Kidney capillary endothelial cell (primary cell): ENCODE measurements around the gene F5.
A peak's percentile ranks its signal among the peaks of the same experiment; 100 is the strongest.

Experiments
- DNase-seq: peaks from one replicate; pipeline ENCODE4 v3.0.0-alpha.2; 2018; ENCODE audit warnings: low spot score

The F5 gene

DNA sequence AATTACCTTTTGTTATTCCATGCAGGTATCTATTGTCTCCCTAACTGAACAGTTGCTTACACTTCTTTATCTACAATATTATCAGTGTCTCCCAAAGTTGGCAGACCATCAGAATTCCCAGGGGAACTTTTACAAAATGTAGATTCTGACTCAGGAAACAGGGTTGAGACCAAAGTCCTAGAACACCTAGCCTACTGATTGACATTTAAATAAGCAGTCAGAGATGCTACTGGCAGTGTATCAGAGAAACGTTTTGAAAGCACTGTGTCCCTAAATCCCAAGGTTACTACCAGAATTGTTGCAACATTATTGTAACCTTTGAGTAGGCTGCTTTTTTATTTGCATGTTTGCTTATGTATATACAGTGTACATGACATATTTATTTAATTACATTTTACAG, 1.8 kb upstream of the F5 start:
- DNase-seq, result no peak

DNA sequence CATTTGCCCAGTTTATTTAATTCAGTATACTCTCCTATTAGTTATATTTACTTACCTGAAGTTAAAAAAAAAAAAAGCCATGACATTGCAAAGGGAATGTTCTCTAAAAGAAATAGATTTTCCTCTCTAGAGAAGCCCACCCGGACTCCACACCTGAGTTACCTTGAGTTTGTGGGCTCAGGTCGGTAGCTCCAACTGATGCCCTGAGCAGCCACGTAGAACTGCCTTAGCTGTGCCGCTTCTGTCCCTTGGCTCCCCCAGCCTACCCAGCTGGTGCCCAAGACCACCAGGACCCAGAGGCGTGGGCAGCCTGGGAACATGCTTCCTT, 250 bp downstream of the F5 start:
- DNase-seq, result no peak

DNA sequence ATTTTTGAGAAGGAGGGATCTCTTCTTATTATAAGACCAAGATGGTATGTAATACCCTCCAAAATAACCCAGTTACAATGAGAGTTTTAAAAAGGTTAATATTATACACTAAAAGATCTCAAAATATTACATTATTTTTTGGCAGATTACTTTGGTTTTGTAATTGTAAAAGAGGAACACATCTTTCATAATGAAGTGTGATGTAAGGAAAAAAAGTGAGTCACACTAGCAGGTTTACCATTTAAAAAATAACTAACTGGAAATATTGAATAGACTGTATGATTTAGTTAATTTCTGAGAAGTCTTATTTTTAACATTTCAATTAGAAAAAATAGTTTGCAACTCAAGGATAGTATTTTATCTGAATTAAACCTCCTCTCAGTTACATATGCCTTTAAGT, 1.1 kb downstream of the F5 start:
- DNase-seq, result no peak

DNA sequence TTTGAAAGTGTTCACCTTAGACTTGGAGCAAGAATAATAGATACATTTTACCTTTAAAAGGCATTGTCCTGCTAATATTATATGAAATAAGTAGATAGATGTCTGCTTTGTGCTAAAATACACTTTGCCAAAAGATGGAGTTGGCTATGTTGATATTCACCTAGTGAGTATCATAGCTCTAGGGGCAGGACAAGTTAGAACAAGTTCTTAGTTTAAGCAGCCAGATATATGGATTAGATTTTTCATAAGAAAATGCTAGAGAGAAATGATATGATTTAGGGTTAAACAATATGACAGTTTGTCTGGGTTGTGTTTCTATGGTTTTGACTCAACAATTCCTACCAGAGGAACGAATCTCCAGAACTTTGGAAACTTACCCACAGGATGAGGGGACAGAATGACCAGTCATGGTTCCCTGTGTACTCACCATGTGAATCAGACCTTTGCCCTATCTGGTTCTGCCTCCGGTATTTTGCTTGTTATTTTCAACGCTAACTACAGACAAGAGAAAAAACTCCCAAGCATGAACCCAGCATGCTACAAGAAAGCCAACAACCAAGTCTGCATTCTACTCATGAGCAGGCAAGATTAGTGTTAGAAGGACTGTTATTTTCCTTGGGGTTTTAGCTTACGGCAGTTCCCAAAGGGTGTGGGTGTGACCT, 1.7 kb downstream of the F5 start:
- DNase-seq, result no peak

GRCh38 chr1:169577981-169578738, 8.1 kb downstream of the F5 start:
- DNase-seq, result no peak

- DNase-seq, result no peak
Measured at GRCh38 chr1:169576935-169577331, 9.3 kb downstream of the F5 start.

GRCh38 chr1:169576241-169576934, 9.9 kb downstream of the F5 start:
- no peak for DNase-seq

DNA sequence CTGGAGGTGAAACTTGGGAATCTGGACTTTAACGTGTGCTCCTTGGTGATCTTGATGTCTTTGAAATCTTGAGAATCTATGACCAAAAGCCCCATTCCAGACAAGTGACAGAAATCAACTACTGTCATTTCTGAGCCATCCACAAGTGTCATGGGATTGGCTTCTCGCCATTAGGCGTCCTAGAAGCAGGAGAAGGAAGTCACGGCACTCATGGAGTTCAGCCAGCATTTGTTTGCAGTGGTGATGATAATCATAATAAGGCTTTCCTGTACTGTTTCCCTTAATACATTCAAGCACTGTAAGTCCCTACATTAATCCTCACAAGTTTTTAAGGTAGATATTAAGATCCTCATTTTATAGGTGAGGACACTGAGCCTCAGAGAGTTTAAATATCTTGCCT, 11.9 kb downstream of the F5 start:
- no peak for DNase-seq

- DNase-seq, result no peak
Measured at GRCh38 chr1:169572187-169572586, 14.1 kb downstream of the F5 start.

- no peak for DNase-seq
Measured at GRCh38 chr1:169571450-169571849, 14.8 kb downstream of the F5 start.

DNA sequence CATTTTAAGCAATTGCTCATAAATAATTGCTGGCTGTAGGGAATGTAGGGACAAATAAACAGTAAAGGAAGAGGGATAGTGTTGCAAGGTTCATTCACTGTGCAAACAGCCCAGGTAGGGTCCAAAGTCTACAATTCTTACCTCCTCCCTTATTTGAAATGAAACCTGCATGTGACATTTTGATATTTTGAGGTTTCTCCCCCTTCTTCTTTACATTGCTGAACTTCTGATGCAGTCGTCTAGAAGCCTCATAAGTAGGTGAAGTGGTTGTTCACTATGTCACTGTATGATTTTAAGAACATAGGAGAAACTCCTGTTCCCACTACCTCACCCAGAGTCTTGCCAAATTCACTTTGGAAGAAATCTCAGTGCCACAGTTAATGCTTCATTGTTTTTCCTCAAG, 16.1 kb downstream of the F5 start:
- DNase-seq, result no peak

GRCh38 chr1:169568497-169568896, 17.8 kb downstream of the F5 start:
- no peak for DNase-seq

DNA sequence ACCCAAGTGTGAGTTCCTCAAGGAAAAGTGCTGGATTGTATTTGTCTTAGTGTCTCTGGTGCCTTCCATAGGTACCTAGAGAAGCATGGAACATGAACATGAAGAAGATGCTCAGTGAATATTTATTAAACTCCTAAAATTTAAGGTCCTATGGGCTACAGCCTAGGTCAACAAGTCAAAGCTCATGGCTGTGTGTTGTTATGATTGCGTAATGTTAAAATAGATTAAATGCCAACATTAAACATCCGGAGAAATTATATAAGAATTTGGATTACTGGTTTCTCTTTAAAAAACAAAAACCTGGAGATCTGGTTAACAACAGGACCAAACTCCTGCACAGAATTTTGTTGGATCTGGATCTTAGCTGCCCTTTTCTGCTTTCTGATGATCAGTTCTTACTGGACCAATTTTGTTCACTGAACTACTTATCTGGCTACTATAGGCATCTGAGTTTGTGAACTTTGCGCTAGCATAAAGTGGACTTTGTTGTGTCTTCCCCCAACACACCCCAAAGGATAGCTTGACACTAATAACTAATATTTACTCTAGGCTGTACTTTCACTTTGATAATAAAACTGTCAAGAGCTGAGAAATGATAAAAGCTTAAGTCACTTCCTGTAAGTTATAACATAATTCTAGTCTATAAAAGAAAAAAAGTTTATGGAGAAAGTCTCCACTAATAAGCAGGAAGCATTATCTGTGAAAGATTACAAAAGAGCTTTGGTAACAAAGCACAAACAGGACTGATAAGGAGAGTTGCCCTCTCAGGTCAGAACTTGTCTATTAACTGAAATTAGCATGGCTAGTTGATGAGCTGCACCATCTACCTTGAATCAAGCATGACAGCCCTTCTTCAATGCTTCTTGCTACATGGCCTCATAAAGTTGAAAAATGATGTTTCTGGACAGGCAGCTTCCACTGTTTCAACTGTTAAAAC, 20.7 kb downstream of the F5 start:
- DNase-seq, result no peak

GRCh38 chr1:169563650-169564049, 22.6 kb downstream of the F5 start:
- DNase-seq, result no peak

DNA sequence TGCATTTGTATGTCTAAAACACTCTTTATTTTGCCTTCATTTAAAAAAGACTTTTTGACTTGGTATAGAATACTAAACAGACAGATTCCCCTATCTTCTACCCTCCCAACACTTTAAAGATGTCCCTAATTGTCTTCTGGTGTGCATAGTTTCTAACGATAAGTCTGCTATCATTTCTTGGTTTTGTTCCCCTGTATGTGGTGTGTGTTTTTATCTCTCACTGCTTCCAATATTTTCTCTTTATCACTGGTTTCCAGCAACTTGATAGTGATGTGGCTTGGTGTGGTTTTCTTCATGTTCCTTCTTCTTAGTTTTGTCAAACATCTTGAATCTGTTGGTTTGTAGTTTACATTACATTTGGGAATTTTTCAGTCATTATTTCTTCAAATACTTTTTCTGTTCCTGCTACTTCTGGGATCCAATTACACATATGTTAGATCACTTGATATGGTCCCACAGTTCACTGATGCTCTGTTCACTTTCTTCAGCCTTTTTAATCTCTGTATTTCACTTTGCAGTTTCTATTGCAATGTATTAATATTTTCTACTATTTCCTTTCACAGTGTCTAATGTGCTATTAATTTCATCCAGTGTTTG, 23.2 kb downstream of the F5 start:
- DNase-seq, result no peak

DNA sequence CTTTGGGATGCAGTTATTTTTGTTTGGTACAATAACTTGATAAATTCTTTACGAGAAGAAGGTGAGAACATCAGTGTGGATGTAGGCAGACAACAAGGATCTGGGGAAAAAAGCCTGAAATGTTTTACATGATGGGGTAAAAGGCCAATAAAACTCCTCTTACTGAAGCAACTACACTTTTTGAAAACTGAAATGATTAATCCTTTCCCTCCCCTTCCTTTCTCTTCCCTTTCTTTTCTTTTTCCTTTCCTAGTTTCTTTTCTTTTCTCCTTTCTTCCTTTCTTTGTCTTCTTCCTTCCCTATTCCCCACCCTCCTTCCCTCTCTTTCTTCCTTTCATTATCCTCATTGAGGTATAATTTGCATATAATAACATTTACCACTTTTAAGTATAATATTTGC, 24.6 kb downstream of the F5 start:
- DNase-seq, result no peak

GRCh38 chr1:169557131-169557530, 29.1 kb downstream of the F5 start:
- DNase-seq, result no peak

- peak; percentile 35 for DNase-seq
Measured at GRCh38 chr1:169550294-169550693, 36.0 kb downstream of the F5 start.

DNA sequence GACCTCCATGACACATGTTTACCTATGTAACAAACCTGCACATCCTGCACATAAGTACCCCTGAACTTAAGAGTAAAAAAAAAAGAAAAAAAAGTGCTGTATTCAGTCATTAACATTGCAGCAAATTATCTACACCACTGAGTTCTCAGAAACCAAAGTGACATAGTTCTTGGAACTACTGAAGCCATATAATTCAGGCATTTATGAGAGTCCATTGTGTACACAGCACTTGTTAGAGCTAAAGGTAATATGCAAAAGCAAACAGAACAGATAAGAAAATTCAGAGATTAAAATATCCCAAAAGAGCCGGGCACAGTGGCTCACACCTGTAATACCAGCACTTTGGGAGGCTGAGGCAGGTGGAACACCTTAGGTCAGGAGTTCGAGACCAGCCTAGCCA, 38.0 kb downstream of the F5 start:
- no peak for DNase-seq

DNA sequence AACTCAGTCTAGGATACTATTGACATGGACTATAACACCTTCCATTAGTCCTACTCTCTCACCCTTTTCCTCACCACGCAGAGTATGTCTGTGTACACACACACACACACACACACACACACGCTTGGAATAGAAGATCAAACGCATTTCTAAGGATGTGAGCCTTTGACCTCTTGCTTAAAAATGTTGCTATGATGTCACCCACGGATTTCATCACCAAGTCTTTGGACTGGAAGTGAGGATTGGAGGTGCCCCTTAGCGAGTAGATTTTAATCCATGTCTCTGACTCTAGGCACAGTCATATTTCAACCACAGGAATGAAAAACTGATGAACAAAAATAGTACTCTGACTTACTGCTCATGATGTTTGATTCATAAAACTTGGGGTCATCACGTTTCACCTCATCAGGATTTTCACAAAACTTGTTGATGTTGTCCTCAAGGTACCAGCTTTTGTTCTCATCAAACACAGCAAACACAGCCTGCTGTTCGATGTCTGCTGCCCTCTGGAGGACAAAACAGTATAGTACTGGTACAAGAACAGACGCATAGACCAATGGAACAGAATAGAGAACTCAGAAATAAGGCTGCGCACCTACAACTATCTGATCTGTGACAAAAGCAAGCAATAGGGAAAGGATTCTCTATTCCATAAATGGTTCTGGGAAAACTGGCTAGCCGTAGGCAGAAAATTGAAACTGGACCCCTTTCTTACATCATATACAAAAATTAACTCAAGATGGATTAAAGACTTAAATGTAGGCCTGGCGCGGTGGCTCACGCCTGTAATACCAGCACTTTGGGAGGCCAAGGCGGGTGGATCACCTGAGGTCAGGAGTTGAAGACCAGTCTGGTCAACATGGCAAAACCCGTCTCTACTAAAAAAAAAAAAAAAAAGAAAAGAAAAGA, 39.9 kb downstream of the F5 start:
- DNase-seq, result peak; percentile 57

GRCh38 chr1:169545472-169545871, 40.8 kb downstream of the F5 start:
- DNase-seq, result no peak
